Activated naive CD8-positive, alpha-beta T cell treated with anti-CD3 and anti-CD28 coated beads, Interleukin-2, amount 50 U/mL, for 24 hours (primary cell): Measurements from ENCODE around the gene ZNF783.
"Not testable (repeated sequence)": the region's sequence is repeated elsewhere in the genome, so short reads cannot be mapped to it uniquely, and the experiment has no call there.

Experiments
- ATAC-seq: fragments of 150-1000 bp; cut with Tn5 transposase; one replicate; pipeline ENCODE4 v1.10.0; 2021
- DNase-seq: peaks from one replicate; pipeline ENCODE4 v3.0.0; 2021
- H3K27ac Mint-ChIP-seq: one replicate; pipeline ENCODE4 v1.8.0; 2021; ENCODE audit warnings: mild to moderate bottlenecking, mixed read lengths
- H3K27me3 Mint-ChIP-seq: one replicate; pipeline ENCODE4 v1.8.0; 2021; ENCODE audit warnings: mixed read lengths
- H3K36me3 Mint-ChIP-seq: one replicate; pipeline ENCODE4 v1.8.0; 2021; ENCODE audit warnings: low read depth, mixed read lengths
- H3K4me1 Mint-ChIP-seq: one replicate; pipeline ENCODE4 v1.8.0; 2021; ENCODE audit warnings: mixed read lengths
- H3K4me3 Mint-ChIP-seq: one replicate; pipeline ENCODE4 v1.8.0; 2021; ENCODE audit warnings: mild to moderate bottlenecking, moderate library complexity, mixed read lengths
- H3K9me3 Mint-ChIP-seq: one replicate; pipeline ENCODE4 v1.8.0; 2021; ENCODE audit warnings: mixed read lengths

Gene ZNF783

GRCh38 chr7:149228831-149229471 lies 33.0 kb upstream of the ZNF783 start:
- ATAC-seq: no peak
- Mint-ChIP-seq H3K9me3 (no peaks in the 10 kb centered on the region), H3K36me3 (peaks cover 12% of the 10 kb centered on the region), H3K4me3 (no peak overlapping the region), H3K27ac (no peak overlapping the region), H3K4me1 (no peaks in the 10 kb centered on the region), H3K27me3 (peaks cover under 1% of the 10 kb centered on the region)
- DNase-seq: no peak

GRCh38 chr7:149229526-149229925 lies 32.5 kb upstream of the ZNF783 start:
- peaks cover 12% of the 10 kb centered on the region for H3K36me3 Mint-ChIP-seq
- H3K27ac Mint-ChIP-seq: no peak overlapping the region
- peak; percentile 26 for ATAC-seq
- H3K9me3 Mint-ChIP-seq: no peaks in the 10 kb centered on the region
- H3K4me1 Mint-ChIP-seq: no peaks in the 10 kb centered on the region
- H3K27me3 Mint-ChIP-seq: peaks cover 3% of the 10 kb centered on the region
- H3K4me3 Mint-ChIP-seq: no peak overlapping the region
- DNase-seq: no peak

GRCh38 chr7:149232362-149232761 lies 29.6 kb upstream of the ZNF783 start:
- peaks cover 10% of the 10 kb centered on the region for H3K27me3 Mint-ChIP-seq
- no peak overlapping the region for H3K27ac Mint-ChIP-seq
- no peaks in the 10 kb centered on the region for H3K9me3 Mint-ChIP-seq
- no peaks in the 10 kb centered on the region for H3K4me1 Mint-ChIP-seq
- no peaks in the 10 kb centered on the region for H3K36me3 Mint-ChIP-seq
- H3K4me3 Mint-ChIP-seq: no peak overlapping the region
- DNase-seq (no peak), ATAC-seq (no peak)

- Mint-ChIP-seq H3K4me1 (peaks cover 11% of the 10 kb centered on the region), H3K27me3 (peaks cover 10% of the 10 kb centered on the region)
- H3K9me3 Mint-ChIP-seq, H3K27ac Mint-ChIP-seq, DNase-seq, H3K4me3 Mint-ChIP-seq, H3K36me3 Mint-ChIP-seq: not testable (repeated sequence)
- ATAC-seq: peak; percentile 48
Observed at GRCh38 chr7:149233655-149234204, 28.3 kb upstream of the ZNF783 start.

GRCh38 chr7:149237502-149237901 lies 24.5 kb upstream of the ZNF783 start:
- ATAC-seq: no peak
- Mint-ChIP-seq H3K36me3 (peaks cover 4% of the 10 kb centered on the region), H3K4me3 (no peak overlapping the region), H3K27me3 (peaks cover 10% of the 10 kb centered on the region), H3K4me1 (peaks cover 38% of the 10 kb centered on the region), H3K27ac (no peak overlapping the region), H3K9me3 (peaks cover 3% of the 10 kb centered on the region)
- DNase-seq: no peak

- Mint-ChIP-seq H3K4me3 (peak overlapping the region; percentile 96), H3K27ac (peak overlapping the region; percentile 36), H3K9me3 (peaks cover 8% of the 10 kb centered on the region), H3K27me3 (peaks cover 10% of the 10 kb centered on the region), H3K36me3 (peaks cover 10% of the 10 kb centered on the region), H3K4me1 (peaks cover 44% of the 10 kb centered on the region)
- ATAC-seq (peak; percentile 16), DNase-seq (no peak)
Observed at GRCh38 chr7:149238051-149238450, 23.9 kb upstream of the ZNF783 start.

GRCh38 chr7:149239345-149240143 lies 22.5 kb upstream of the ZNF783 start, which contains the start of gene ZNF212:
ZNF212 (plus strand) TSS chr7:149239651; CDS start chr7:149239779, 128 bp downstream.
- Mint-ChIP-seq H3K36me3 (peaks cover 13% of the 10 kb centered on the region), H3K27ac (peak within 1 kb of the TSS; percentile 95), H3K27me3 (peaks cover 7% of the 10 kb centered on the region), H3K9me3 (peaks cover 8% of the 10 kb centered on the region), H3K4me3 (peak within 1 kb of the TSS; percentile 96), H3K4me1 (peaks cover 49% of the 10 kb centered on the region)
- ATAC-seq (peak; percentile 99), DNase-seq (peak; percentile 93)

- H3K4me3 Mint-ChIP-seq: peak overlapping the region; percentile 96
- H3K9me3 Mint-ChIP-seq: peaks cover 8% of the 10 kb centered on the region
- H3K27me3 Mint-ChIP-seq: peaks cover 7% of the 10 kb centered on the region
- peak overlapping the region; percentile 95 for H3K27ac Mint-ChIP-seq
- H3K36me3 Mint-ChIP-seq: peaks cover 15% of the 10 kb centered on the region
- no peak for DNase-seq
- H3K4me1 Mint-ChIP-seq: peaks cover 60% of the 10 kb centered on the region
- ATAC-seq: no peak
Observed at GRCh38 chr7:149240637-149241036, 21.4 kb upstream of the ZNF783 start.

- DNase-seq: no peak
- H3K36me3 Mint-ChIP-seq: peaks cover 23% of the 10 kb centered on the region
- H3K27ac Mint-ChIP-seq: peak overlapping the region; percentile 32
- no peak for ATAC-seq
- peaks cover 70% of the 10 kb centered on the region for H3K4me1 Mint-ChIP-seq
- peaks cover 8% of the 10 kb centered on the region for H3K9me3 Mint-ChIP-seq
- H3K4me3 Mint-ChIP-seq: peak overlapping the region; percentile 96
- H3K27me3 Mint-ChIP-seq: peaks cover 1% of the 10 kb centered on the region
Observed at GRCh38 chr7:149241696-149242095, 20.3 kb upstream of the ZNF783 start.

- peak; percentile 78 for ATAC-seq
- DNase-seq: peak; percentile 48
- Mint-ChIP-seq H3K36me3 (peaks cover 33% of the 10 kb centered on the region), H3K9me3 (peaks cover 8% of the 10 kb centered on the region), H3K4me1 (peaks cover 84% of the 10 kb centered on the region), H3K4me3 (peak overlapping the region; percentile 68), H3K27me3 (no peaks in the 10 kb centered on the region), H3K27ac (peak overlapping the region; percentile 87)
Observed at GRCh38 chr7:149245244-149245643, 16.8 kb upstream of the ZNF783 start.

- DNase-seq (no peak), ATAC-seq (peak; percentile 6)
- H3K27me3 Mint-ChIP-seq: no peaks in the 10 kb centered on the region
- peaks cover 38% of the 10 kb centered on the region for H3K36me3 Mint-ChIP-seq
- peaks cover 8% of the 10 kb centered on the region for H3K9me3 Mint-ChIP-seq
- H3K4me1 Mint-ChIP-seq: peaks cover 85% of the 10 kb centered on the region
- H3K4me3 Mint-ChIP-seq: peak overlapping the region; percentile 68
- peak overlapping the region; percentile 87 for H3K27ac Mint-ChIP-seq
Observed at GRCh38 chr7:149245744-149246143, 16.3 kb upstream of the ZNF783 start.

GRCh38 chr7:149248777-149249176 lies 13.2 kb upstream of the ZNF783 start:
- Mint-ChIP-seq H3K27ac (peak overlapping the region; percentile 99), H3K36me3 (peaks cover 41% of the 10 kb centered on the region), H3K27me3 (no peaks in the 10 kb centered on the region), H3K4me3 (peak overlapping the region; percentile 73), H3K4me1 (peaks cover 65% of the 10 kb centered on the region), H3K9me3 (no peaks in the 10 kb centered on the region)
- peak; percentile 55 for DNase-seq
- peak; percentile 86 for ATAC-seq

GRCh38 chr7:149250151-149250550 lies 11.8 kb upstream of the ZNF783 start:
- Mint-ChIP-seq H3K27ac (peak overlapping the region; percentile 99), H3K4me1 (peaks cover 54% of the 10 kb centered on the region), H3K36me3 (peaks cover 40% of the 10 kb centered on the region)
- H3K9me3 Mint-ChIP-seq, H3K27me3 Mint-ChIP-seq, ATAC-seq, DNase-seq, H3K4me3 Mint-ChIP-seq: not testable (repeated sequence)

GRCh38 chr7:149251518-149251917 lies 10.5 kb upstream of the ZNF783 start:
- peaks cover 35% of the 10 kb centered on the region for H3K36me3 Mint-ChIP-seq
- not testable (repeated sequence) for H3K9me3 Mint-ChIP-seq, H3K27me3 Mint-ChIP-seq, DNase-seq, H3K4me3 Mint-ChIP-seq, ATAC-seq, H3K27ac Mint-ChIP-seq
- H3K4me1 Mint-ChIP-seq: peaks cover 41% of the 10 kb centered on the region

- no peak overlapping the region for H3K27ac Mint-ChIP-seq
- H3K27me3 Mint-ChIP-seq: no peaks in the 10 kb centered on the region
Observed at GRCh38 chr7:149252378-149252777, 9.6 kb upstream of the ZNF783 start.

More at GRCh38 chr7:149252378-149252777, 9.6 kb upstream of the ZNF783 start:
- H3K4me3 Mint-ChIP-seq: no peak overlapping the region
- H3K36me3 Mint-ChIP-seq: peaks cover 32% of the 10 kb centered on the region
- peaks cover 37% of the 10 kb centered on the region for H3K4me1 Mint-ChIP-seq
- ATAC-seq (no peak), DNase-seq (no peak)
- no peaks in the 10 kb centered on the region for H3K9me3 Mint-ChIP-seq
